T47D (cell line): ENCODE measurements around the gene EFNA1.

Experiments
- DNase-seq, 2 experiments: peaks; one replicate each; pipeline versions ENCODE4 v3.0.0 to v3.0.0-alpha.2; 2011 to 2012; ENCODE audit warnings: low read depth in 1 of 2, low spot score in 1 of 2
- JUND ChIP-seq: IDR thresholded peaks from 2 replicates; pipeline ENCODE4 v1.6.1; 2012; ENCODE audit warnings: low read depth
- in situ Hi-C: cut with HindIII; loops from 2 replicates; pipeline ENCODE4 v1.10.0; 2016; ENCODE audit warnings: low sequenced_read_pairs, low pct_unique_long_range_greater_than_20kb

Gene EFNA1

GRCh38 chr1:155121249-155121648, 6.4 kb upstream of the EFNA1 start:
- in situ Hi-C loops, result no loop called here
- no peak for TF ChIP-seq JUND
- DNase-seq, result no peak

- TF ChIP-seq JUND, result no peak
- in situ Hi-C loops, result no loop called here
- DNase-seq, result no peak
Observed at GRCh38 chr1:155122308-155122707, 5.4 kb upstream of the EFNA1 start.

DNA sequence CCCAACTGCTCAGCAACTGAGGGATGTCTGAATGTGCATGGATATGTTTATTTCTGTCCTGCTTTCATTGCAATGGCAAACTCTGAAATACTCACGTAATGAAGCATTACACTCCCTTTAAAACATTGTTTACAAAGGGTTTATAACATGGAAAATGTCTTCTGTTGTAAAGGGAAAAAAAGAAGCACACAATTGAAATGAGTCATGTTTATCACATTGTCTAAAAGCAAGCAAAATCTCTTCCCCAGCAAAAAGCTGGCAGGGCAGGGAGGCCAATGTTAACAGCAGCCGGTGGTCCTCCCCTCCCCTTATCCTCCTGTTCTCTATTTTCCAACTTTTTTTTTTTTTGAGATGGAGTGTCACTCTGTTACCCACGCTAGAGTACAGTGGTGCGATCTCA, 3.9 kb upstream of the EFNA1 start:
- no peak for TF ChIP-seq JUND
- DNase-seq, result no peak
- in situ Hi-C loops, result no loop called here

DNA sequence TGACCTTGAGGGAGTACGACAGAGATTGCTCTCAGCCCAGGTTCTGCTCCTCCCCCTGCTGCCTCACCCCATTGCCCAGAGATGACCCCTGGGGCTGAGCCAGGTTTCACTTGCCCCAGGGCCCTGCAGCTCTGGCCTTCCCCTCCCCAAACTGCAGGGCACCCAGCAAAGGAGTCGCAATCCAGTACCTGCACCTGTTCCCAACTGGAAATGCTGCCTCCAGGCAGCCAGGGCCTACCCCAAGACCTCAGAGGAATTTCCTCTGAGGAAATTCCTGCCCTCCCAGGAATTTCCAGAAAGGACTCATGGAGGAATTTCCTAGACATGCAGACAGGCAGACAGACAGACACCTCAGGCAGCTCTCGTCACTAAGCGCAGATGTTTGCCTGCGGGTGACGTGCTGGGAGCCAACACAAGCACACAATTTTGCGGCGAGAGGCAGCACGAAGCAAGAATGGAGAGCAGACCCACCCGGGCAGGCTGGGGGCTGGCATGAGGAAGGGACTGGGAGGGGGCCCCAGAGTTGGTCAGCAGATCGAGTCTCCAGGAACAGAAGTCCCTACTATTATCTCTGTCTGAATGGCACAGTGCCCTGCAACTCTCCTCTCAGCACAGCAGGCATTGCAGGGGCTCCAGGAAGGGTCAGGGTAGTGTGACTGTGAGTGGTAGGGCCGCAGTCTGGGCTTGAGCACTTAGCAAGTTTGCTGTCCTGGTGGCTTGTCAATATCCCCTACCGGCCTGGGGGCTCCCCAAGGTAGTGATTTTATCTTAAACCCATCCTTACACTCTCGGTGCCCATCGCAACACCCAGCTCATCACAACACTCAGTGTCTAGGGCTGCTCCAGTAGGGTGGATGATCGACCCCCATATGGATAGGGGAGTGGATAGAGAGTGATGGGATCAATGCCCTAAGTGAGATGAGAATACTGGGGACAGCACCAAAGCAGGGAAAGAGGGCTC, 2.9 kb upstream of the EFNA1 start:
- DNase-seq, result peak in 1 of 2 experiments; percentile 81
- in situ Hi-C loops, result no loop called here
- TF ChIP-seq JUND, result no peak

- no peak for TF ChIP-seq JUND
- peak in 1 of 2 experiments; percentile 37 for DNase-seq
- in situ Hi-C loops, result no loop called here
Observed at GRCh38 chr1:155125511-155125945, 2.1 kb upstream of the EFNA1 start.

DNA sequence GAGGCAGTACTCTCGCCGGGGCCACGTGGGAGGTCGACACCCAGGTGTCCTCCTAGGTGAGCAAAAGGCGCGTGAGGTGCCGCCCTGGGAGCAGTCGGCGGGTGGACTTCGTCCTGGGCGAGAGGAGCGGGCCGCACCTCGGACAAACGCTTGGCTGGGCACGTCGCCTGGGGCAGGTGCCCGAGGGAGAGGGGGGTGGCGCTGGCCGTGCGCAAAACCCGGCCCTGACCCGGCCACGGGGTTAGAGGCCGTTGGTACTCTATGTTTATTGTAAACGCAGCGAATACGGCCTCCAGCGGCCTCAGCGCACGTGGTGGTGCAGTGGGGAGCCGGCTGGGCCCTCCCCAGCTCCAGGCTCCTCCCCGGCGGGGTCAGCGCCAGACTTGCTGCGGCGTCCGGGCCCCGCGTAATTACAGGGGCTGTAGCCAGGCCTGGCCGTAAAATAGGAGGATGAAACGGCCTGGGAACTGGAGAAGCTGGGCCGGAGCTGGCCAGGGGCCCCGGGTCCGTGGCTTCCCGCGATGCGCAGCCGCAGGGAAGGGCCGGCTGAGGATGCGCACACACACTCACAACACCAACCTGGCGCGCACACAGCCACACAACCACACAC, 1.6 kb upstream of the EFNA1 start:
- TF ChIP-seq JUND, result no peak
- DNase-seq, result peak; percentile 41 to 75
- in situ Hi-C loops, result no loop called here

DNA sequence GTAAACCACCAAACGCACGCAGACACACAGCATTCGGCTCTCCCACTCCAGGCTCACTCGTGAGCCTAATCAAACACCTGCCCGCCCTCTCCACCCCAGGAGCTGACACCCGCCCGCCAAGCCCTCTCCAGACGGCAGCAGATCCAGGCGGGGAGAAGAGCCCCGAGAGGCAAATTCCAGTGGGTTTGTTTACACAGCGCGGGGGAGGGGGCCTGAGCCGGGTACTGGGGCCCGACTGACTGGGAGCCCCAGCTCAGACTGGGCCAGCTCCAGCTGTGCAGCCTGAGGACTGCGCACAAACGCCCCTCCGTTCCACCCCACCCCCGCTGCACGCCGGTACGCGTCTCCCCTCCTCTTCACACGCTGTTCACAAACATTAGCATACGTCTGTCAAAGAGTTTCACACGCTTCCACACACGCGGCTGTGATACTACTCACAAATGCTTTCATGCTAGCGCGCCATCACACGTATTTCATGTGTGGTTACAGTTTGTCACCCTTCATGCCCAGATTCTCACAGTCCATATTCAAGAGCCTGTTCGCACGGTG, 1.0 kb upstream of the EFNA1 start:
- DNase-seq, result peak in 1 of 2 experiments; percentile 82
- no peak for TF ChIP-seq JUND
- in situ Hi-C loops, result no loop called here

- in situ Hi-C loops, result no loop called here
- no peak for TF ChIP-seq JUND
- no peak for DNase-seq
Observed at GRCh38 chr1:155127967-155128754, 485 bp downstream of the EFNA1 start.

GRCh38 chr1:155128755-155129473, 1.2 kb downstream of the EFNA1 start:
- no peak for TF ChIP-seq JUND

DNA sequence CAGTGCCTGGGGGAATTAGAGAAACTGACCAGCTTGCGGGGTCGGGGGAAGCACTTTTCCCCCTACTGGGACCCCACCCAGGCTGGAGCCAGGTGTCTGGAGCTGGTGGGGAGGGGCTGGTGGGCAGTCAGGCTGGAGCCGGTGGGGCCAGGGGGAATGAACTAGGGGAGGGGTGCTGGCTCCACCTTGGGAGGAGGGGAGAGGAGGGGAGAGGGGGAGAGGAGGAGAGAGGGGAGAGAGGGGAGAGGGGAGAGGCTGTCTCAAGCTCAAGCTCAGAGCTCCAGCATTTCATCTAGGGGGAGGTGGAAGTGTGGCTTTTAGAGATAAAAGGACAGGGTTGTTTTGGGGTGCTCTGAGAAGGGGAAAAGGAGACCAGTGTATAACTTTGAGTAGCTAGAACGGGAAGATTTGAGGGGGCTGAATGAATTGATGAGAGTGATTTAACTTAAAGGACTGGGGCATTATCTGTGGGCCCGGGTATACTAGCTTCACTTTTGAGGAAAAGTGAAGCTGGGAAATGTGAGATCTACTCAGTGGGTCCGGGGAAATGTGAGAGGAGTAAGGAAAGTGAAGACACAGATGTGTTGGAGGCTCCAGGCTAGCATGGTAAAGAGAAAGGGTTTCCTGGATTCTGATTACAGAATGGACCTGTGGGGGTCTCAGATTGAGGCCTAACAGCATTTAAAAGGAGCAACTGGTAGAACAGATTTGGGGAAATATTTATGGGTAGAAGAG, 2.8 kb downstream of the EFNA1 start:
- in situ Hi-C loops, result no loop called here
- TF ChIP-seq JUND, result no peak
- no peak for DNase-seq

More at GRCh38 chr1:155128755-155129473, 1.2 kb downstream of the EFNA1 start:
- peak in 1 of 2 experiments; percentile 75 for DNase-seq
- in situ Hi-C loops, result no loop called here

DNA sequence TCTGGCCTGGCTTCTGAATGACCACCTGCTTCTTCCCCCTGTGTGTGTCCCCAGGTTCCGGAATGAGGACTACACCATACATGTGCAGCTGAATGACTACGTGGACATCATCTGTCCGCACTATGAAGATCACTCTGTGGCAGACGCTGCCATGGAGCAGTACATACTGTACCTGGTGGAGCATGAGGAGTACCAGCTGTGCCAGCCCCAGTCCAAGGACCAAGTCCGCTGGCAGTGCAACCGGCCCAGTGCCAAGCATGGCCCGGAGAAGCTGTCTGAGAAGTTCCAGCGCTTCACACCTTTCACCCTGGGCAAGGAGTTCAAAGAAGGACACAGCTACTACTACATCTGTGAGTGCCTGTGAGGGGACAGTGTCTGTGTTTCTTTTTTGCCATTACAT, 3.6 kb downstream of the EFNA1 start:
- no peak for DNase-seq
- no peak for TF ChIP-seq JUND
- in situ Hi-C loops, result no loop called here

DNA sequence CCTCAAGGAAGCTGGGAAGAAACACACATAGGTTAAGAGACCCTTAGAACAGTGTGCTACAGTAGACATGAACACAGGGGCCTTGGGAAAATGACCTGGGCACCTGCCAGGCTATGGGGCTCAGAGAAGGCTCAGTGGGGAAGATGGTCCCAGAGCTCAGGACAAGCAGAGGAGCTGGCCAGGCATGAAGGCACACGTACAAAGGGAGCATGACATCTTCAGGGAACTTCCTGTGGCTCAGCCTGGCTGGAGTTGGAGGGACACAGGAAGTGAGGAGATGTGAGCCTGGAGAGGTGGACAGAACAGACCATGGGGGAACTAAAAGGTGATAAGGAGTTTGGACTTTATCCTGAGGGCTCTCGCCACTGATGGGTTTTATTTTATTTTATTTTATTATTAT, 4.2 kb downstream of the EFNA1 start:
- in situ Hi-C loops, result no loop called here
- no peak for DNase-seq
- no peak for TF ChIP-seq JUND
